SK-MEL-5 (cell line): ENCODE data around the gene SFRP4. TPM values are rescaled to one million over a fixed set of nuclear protein-coding genes. Genes with fewer than 3 reads are reported as not detected.

ENCODE experiments used
- DNase-seq: peaks from one replicate; pipeline ENCODE4 v3.0.0-alpha.2; 2016; ENCODE audit warnings: low read depth, low spot score
- in situ Hi-C: cut with HindIII; loops from 2 replicates; pipeline ENCODE4 v1.10.0; 2016; ENCODE audit warnings: low sequenced_read_pairs, high pct_unique_total_duplicates, low pct_unique_long_range_greater_than_20kb
- total RNA-seq: library from RNA; depleted of rRNA; stranded (reverse); fragments of >200 nt; shearing (Covaris generic); gene quantifications from 2 replicates; pipeline ENCODE4 v1.2.3, GENCODE V29; 2014; rRNA removed

SFRP4 gene
- total RNA-seq, 1 experiment from 2014 or later, result not detected

- in situ Hi-C loops, result no loop called here
- DNase-seq, result no peak
Observed at GRCh38 chr7:37899712-37900247, 16.8 kb downstream of the SFRP4 start.

- in situ Hi-C loops, result no loop called here
- DNase-seq, result no peak
Observed at GRCh38 chr7:37894671-37895070, 21.9 kb downstream of the SFRP4 start.

- DNase-seq, result no peak
- in situ Hi-C loops, result no loop called here
Observed at GRCh38 chr7:37893359-37893758, 23.3 kb downstream of the SFRP4 start.

GRCh38 chr7:37882086-37882485, 34.5 kb downstream of the SFRP4 start:
- in situ Hi-C loops, result no loop called here
- DNase-seq, result no peak

Other genes with a start within 250 kb of the SFRP4 start
- gene GPR141, start 233.1 kb downstream of the SFRP4 start, total RNA-seq, result not detected in 2 replicates
- gene NME8, start 68.2 kb downstream of the SFRP4 start, total RNA-seq, result 0.05 TPM in 1 of 2 replicates, not detected in the other
- 38.7 and 42.3 TPM in 2 replicates for gene EPDR1, start 3.8 kb upstream of the SFRP4 start, total RNA-seq